NK-92 (cell line): ENCODE measurements around the gene SFSWAP.
"Not testable (repeated sequence)": the region's sequence is repeated elsewhere in the genome, so short reads cannot be mapped to it uniquely, and the experiment has no call there.

ENCODE experiments used
- DNase-seq: peaks from one replicate; lab custom pipeline; 2025; ENCODE audit not compliant: unreplicated experiment; lab: John Stamatoyannopoulos, UW

SFSWAP gene

DNA sequence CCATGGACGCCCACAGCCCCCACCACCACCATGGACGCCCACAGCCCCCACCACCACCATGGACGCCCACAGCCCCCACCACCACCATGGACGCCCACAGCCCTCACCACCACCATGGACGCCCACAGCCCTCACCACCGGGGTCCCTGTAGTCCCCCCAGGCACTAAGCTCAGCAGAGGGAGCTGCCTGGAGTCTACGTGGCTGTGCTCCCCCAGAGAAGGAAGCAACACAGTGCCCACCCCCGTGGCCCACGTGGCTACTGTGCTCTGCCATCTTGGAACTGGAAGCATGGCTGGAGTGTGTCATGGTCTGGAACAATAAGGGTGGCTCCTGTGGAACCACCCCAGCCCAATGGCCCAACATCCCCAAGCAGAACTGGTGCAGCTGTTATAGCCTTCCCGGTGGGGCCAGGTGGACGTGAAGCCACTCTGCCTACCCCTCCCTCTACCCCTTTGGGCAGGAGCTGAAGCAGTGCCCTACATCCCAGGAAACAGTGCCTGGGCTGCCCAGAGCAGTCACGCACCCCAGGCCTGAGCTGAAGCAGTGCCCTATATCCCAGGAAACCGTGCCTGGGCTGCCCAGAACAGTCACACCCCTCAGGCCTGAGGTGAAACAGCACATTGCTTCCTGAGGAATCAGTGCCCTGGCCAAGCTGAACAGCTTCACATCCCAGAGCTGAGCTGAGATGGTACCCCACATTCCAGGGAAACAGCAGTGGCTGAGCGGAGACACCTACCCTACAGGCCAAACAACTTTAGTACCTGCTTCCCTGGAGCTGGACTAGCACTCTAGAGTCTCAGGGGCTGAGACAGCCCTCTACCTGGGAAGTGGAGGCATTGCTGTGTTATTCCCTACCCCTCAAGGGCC, 9.0 kb upstream of the SFSWAP start:
- no peak for DNase-seq

DNA sequence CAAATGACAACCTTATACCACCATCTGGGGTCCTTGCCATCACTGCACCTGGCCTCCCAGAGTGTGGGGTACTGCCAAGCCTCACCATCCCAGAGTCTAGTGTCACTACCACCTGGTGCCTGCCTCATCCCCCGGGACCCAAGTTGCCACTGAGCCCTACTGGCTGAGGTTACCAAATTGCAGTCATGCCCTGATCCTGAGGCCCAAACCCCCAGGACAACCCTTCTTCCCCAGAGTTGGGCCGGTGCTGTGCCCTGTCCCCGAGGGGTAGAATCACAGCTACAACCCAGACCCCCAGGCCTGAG, 8.4 kb upstream of the SFSWAP start:
- DNase-seq, result no peak

DNA sequence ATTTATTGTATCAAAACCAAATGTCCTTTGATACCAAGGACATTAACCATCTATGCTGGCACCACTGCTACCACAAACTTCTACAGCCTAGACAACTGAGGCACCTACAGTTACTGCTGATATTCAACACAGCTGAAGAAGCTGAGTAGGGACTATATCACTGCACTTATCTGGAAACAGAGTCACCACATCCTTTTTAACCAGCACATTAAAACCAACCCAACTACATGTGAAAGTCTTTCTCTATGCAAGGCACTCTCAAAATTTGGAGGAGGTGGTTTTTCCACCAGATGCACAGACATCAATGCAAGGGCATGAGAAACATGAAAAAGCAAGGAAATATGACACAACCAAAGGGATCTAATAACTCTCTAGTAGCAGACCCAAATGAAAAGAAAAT, 7.7 kb upstream of the SFSWAP start:
- DNase-seq, result no peak

DNA sequence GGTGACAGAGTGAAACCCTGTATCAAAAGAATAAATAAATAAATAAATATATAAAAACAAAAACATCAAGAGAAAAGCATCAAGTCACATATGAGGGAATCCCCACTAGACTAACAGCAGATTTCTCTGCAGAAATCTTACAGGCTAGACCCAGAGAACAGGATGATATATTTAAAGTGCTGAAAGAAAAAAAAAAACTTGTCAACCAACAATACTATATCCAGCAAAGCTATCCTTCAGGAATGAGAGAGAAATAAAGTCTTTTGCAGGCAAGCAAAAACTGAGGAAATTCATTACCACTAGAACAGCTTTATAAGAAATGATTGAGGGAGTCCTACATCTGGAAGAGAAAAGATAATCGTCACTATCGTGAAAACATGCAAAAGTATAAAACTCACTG, 6.4 kb upstream of the SFSWAP start:
- DNase-seq, result no peak

DNA sequence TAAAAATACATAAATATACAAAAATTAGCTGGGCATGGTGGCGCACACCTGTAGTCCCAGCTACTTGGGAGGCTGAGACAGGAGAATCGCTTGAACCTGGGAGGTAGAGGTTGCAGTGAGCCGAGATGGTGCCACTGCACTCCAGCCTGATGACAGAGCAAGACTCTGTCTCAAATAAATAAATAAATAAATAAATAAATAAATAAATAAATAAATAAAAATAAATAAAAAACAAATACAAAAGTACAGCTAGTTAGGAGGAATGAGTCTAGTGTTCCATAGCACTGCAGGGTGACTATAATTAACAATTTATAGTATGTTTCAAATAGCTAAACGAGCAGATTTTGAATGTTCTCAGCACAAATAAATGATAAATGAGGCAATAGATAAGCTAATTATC, 4.2 kb upstream of the SFSWAP start:
- DNase-seq, result not testable (repeated sequence)

DNA sequence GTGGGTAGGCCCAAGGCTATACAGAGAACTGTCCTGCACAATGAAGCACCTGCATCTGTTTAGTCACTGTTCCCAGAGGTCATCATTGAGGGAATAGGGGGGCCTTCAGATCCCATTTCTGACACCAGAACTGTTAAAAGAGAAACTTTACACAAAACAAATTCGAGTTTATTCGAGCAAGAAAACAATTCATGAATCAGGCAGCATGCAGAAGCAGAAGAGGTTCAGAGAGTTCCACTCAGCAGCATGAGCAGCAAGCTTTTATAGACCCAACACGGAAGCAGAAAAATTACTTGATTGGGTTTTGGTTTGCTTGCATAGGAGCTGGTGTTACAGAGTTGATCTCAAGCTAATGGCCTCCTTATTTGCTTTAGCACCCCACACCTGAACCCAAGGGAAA, 1.7 kb upstream of the SFSWAP start:
- DNase-seq, result no peak

DNA sequence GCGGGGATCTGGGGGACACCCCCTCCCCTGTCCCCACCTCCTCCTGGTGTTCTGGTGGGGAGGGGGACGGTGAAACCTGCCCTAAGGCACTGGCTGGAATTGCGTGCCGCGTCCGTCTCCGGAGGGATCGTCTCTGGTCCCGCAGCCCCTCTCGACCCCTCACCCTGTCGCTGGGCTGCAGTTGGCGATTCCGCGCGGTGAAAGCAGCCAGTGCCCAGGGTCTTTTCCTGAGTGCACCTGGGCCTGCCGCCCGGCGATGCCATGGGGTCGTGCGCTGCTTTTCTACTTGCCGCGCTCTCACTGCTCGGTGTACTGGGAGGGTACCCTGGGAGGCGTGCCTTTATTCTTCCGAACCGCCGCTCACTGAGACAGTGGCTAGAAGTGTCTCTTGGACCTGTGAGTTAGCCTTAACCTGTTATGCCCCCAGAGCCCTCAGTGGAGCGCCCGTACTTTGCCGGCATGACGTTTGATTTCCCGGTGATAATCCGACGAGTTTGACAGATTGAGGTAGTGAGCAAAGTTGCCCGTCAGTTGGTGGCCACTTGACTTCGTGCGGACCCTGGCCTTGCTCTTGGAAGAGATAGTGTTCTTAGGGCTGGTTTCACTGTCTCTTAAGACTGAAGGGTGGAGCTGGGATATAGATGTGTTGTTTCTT, 788 bp downstream of the SFSWAP start:
- no peak for DNase-seq

DNA sequence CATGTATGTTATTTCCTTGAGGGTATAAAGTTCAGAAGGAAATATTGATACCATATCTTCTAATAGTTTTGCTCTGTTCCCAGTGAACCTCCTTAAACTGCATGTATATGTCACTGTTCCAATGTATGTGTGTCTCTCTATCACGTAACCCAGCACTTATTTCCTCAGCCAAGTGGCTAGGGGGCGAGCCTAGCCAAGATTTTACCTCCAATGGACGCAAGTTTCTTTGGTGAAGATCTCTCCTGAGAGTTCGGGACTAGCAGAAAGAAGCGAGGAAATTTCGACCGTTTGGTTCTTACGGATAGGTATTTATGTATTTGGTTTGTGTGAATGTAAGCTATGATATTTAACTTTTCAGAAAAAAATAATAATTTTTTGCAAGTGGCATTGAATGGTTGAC, 2.5 kb downstream of the SFSWAP start:
- DNase-seq, result no peak

DNA sequence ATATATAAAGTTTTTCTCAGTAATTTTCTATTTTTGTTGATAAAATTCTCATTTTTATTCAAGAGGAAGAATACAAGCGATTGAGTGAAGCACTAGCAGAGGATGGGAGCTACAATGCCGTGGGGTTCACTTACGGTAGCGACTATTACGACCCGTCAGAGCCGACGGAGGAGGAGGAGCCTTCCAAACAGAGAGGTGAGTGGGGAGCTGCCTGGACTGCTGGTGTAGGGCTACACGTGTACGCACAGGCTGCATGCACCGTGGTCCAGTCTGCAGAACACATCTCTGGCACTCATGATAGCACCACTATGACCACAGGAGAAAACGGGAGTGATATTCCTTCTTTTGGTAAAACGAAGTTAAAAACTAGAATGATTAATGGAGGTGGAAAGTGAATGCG, 3.9 kb downstream of the SFSWAP start:
- no peak for DNase-seq

DNA sequence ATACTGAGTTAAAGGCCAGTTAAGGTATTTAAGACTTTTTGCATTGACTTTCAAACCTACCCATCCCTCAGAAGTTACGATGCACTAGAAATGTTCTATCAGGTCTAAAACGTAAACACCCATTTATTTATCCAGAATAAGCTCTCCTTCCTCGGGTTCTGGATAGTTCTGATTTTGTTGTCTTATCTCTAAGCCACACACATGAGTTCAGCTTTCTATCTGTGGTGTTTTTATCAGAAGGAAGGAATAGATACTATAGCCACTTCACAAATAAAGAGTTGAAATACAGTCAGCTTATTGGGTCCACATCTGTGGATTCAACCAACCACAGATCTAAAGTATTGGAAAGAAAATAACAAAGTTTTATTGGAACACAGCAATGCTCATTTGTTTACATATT, 5.4 kb downstream of the SFSWAP start:
- no peak for DNase-seq

DNA sequence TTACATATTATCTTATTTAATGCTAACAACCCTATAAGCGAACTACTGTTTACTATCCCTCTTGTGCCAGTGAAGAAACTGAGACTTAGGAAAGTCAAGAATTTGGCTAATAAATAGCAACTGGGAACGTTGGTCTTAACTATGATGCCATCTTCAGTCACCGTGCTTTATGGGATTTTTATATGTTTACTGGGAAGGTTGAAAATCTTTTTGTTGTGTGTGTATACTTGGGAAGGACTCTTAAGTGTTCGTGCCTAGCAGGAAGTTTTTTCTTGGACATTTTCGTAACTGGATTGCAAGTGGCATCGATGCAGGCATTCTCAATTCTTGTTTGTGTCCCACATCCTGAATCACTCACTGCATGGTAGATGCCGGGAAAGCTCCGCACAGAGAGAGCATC, 9.4 kb downstream of the SFSWAP start:
- DNase-seq, result no peak

DNA sequence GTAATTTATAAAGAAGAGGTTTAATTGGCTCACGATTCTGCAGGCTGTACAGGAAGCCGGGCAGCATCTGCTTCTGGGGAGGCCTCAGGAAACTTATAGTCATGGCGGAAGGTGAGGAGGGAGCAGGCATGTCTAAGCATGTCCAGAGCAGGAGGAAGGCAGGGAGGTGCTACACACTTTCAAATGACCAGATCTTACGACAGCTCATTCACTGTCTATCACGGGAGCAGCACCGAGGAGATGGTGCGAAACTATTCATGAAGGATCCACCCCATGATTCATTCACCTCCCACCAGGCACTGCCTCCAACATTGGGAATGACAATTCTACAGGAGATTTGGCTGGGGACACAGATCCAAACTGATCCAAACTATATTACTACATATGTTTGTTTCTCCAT, 10.0 kb downstream of the SFSWAP start:
- no peak for DNase-seq

DNA sequence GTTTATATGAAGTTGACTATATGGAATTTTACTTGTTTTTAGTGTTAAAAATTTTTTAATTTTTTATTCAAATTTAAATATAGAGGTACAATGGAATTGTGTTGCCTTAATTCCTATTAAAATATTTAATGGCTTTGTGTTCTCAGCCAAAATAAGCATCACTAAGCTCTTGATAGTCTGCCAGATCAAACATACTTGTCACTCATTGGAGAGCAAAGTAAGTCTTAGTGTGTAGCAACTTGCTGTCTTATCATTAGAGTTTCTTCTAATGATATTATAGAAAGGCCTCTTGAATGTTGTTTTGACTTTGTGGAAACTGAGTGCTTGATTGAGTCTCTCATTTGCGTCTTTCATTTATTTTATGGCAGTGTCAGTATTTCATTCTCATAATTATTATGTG, 10.7 kb downstream of the SFSWAP start:
- DNase-seq, result no peak

DNA sequence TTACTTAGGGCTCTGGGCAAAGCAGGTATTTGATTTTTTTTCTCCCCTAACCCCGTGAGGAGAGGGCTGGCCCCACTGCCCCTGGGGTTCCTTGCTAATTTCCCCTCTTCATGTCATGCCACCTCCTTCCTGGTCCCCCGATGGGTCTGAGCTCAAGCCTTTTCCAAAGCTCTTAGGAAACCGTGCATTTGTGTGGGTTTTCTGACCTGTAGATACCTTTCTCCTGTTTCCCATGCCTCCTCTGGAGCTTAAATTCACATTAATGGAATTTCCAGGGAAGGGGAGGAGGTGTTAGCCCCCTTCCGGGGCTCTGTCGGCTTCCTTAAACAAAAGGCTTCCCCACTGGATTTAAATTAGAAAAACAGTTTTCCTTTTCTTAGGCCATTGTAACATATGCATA, 12.6 kb downstream of the SFSWAP start:
- no peak for DNase-seq

DNA sequence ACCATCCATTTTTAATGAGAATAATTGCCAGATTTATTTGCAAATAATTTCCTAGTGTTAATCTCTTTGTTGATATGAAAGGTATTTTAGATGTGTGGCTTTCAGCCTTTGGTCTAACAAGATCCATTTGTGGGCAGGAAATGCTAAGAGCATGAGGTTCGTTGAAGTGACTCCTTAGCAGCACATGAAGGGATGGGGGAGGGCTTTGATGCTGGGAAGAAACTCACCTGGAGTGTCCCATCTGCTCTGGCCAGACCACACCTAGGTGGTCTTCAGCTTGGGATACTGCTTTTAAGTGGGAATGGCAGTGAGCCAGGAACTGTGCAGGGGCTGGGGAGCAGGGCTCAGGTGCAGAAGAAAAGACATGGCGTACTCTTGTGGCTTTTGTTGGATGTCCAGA, 13.6 kb downstream of the SFSWAP start:
- DNase-seq, result no peak

DNA sequence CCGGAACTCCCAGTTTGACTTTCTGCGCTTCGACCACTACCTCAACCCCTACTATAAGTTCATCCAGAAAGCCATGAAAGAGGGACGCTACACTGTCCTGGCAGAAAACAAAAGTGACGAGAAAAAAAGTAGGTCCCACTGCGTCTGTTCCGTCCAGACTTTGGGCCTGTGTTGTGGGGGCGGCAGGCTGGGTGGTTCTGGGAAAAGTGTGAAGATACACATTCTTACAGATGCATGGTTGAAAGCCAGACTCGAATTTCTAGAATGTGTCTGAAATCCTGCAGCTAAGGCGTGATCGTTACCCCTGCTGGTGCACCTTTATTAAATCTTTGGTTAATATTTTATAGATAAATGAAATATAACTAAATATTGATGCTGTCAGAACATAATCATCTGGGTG, 14.6 kb downstream of the SFSWAP start:
- DNase-seq, result no peak

DNA sequence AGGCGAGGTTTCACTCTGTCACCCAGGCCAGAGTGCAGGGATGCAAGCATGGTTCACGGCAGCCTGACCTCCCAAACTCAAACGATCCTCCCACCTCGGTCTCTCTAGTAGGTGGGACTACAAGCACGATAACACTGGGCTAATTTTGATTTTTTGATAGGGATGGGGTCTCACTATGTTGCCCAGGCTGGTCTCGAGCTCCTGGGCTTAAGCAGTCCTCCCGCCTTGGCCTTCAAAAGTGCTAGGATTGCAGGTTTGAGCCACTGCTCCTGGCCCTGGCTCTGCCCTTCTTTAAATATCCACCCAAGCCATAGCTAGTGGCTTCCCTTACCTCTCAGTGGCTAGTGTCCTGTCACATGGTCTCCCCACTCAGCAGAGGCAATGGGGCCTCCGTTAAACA, 17.8 kb downstream of the SFSWAP start:
- no peak for DNase-seq

DNA sequence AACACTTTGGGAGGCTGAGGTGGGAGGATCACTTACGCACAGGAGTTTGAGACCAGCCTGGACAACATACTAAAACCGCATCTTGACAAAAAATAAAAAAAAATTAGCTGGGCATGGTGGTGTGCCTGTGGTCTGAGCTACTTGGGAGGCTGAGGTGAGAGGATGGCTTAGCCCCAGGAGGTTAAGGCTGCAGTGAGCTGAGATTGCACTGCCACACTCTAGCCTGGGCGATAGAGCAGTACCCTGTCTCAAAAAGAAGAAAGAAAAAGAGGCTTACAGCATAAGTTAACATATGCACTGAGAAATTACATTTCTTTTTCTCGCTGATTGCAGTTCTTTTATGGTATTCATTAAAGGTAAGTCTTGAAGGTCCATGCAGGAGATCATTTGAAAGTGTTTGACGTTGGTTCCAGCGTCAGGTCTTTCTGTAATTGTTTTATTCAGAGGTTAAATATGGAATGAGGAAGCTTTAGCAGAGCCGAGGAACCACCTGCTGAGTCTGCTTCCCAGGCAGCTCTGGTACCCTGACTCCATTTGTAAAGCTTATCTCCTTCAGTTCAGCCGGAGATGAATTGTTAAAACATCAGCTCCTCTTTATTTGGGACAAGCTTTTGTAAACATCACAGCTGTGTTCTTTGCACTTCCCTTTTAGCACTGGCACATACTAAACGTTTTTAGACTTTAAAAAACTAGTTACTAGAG, 18.5 kb downstream of the SFSWAP start:
- no peak for DNase-seq

DNA sequence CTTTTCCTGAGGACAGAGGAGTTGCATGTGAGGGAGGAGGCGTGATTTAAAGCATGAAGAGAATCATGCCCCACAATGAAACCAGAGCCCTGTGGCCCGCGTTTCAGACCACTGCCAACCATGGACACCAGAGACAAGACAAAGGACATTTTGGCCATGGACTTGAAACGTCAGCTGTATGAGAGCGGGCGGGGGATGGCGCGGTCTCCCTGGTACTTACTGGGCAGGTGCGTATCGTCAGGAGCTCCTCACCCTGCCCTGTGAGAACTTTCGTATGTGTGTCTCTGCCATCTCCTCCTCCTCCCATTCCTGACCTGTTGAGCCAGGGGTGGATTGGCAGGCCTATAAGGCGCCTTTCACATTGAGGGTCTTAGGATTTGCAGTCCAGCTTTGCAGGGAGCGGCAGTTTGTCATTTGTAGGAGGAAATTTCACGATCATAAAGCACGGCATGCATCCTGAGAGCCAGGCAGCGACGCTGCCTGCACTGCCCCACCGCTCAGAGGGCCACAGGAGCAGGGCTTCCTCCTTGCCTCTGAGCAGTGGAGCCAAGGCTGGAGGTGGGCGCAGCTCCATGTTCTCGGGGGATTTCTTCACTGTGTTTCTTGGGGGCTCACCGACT, 22.2 kb downstream of the SFSWAP start:
- DNase-seq, result no peak

DNA sequence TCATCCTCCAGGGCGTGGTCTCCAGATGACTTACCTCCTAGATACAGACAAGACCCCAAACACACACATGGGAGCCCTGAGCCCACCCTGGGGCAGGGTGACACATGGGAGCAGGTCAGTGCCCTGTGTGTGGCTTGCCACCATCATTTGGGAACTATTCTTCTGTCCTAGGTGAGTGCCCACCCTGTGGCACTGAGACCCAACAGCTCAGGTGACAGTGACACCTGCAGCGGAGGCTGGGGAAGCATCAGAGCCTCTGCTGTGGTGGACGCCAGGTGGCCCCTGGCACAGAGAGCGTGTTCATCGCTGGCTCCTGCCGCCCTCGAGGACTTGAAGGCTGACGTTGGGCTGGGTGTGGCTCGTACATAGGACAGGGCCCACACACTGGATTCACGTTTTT, 23.0 kb downstream of the SFSWAP start:
- DNase-seq, result no peak

DNA sequence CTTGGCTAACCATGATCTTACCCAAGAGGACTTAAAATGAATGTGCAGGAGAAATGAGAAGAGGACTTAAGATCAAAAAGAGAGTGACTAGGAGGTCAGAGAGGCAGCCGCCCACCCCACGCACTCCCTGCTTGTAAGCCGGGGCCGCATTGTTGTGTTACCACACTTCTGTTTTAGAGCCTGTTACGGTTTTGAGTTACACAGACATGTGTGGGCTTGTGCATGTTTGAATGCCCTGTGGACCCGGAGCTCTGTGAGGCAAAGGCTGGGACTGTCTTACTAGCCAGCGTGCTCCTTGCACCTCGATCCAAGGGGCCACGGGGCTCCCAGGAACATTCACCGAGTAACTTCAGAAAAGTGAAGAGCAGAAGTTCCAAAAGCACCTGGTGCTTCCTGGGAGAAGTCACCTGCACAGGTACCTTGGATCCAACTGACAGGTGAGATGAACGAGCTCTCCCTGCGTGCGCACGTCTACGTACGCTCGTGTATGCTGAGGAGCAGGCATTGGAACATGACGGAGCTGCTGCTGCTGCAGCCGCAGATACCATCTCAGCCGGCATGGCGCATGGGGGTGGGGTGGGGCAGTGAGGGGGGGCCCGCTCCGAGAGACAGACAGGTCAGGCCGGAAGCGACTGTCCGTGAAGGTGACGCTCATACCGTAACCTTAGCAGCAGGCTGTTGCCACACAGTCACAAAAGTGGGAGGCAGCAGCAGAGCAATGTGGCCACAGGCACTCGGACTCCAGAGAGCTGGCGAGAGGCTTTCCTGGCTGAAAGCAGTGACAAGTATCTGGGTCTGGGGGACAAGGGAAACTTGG, 23.7 kb downstream of the SFSWAP start:
- DNase-seq, result no peak
